AG09309 (cell line): ENCODE measurements around the gene DBH.

ENCODE experiments used
- DNase-seq: peaks from one replicate; pipeline ENCODE4 v3.0.0-alpha.2; 2010; ENCODE audit warnings: low read depth
- H3K4me3 ChIP-seq: 2 replicates; pipeline ENCODE4 v1.5.1; 2011; ENCODE audit warnings: mild to moderate bottlenecking, low read depth, low read length, moderate library complexity; ENCODE audit not compliant: control insufficient read depth
- TF ChIP-seq, protein P1 (sequence below): IDR thresholded peaks from 2 replicates; pipeline ENCODE4 v1.5.1; 2011; ENCODE audit warnings: mild to moderate bottlenecking, low read depth, low read length, inconsistent platforms; ENCODE audit not compliant: insufficient read depth, control insufficient read depth; ENCODE audit errors: missing control alignments

Gene DBH

DNA sequence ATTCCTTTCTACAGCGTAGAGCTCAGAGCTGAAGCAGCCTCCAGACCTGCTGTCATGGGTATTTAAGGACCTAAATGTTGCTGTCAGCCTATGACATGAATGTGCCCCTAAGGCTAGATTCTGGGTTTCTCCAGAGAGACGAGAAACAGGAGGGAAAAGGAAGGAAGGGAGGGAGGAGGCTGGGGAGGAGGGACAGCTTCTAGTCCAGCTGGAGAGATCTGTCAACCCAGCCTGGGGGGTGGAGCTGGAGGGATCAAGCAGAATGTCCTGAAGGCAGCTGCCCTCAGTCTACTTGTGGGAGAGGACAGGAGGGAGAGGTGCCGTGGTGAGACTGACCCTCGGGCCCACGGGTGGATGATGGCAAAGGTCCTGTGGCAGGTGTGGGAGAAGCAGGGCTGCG is 1.1 kb upstream of the DBH start:
- TF ChIP-seq, protein P1, sequence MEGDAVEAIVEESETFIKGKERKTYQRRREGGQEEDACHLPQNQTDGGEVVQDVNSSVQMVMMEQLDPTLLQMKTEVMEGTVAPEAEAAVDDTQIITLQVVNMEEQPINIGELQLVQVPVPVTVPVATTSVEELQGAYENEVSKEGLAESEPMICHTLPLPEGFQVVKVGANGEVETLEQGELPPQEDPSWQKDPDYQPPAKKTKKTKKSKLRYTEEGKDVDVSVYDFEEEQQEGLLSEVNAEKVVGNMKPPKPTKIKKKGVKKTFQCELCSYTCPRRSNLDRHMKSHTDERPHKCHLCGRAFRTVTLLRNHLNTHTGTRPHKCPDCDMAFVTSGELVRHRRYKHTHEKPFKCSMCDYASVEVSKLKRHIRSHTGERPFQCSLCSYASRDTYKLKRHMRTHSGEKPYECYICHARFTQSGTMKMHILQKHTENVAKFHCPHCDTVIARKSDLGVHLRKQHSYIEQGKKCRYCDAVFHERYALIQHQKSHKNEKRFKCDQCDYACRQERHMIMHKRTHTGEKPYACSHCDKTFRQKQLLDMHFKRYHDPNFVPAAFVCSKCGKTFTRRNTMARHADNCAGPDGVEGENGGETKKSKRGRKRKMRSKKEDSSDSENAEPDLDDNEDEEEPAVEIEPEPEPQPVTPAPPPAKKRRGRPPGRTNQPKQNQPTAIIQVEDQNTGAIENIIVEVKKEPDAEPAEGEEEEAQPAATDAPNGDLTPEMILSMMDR, result no peak
- no peak for DNase-seq
- no peak overlapping the region for H3K4me3 ChIP-seq

DNA sequence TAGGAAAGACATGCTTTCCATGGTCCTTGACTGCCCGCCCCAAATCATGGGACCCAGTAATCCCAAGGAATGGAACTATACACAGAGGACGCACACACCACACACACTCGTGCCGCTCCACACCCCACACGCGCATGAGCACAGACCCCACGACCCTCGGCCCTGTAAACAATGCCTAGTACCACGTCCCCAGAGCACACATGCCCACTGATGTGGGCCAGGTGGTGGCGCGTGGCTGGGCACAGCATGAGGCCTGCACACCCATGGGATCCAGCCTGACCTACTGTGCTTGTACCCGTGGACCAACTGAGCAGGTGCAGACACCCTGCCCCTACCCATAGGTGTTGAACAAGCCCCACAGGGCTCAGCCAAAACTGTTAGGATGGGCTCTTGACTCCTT is 739 bp downstream of the DBH start:
- TF ChIP-seq, protein P1, result no peak

DNA sequence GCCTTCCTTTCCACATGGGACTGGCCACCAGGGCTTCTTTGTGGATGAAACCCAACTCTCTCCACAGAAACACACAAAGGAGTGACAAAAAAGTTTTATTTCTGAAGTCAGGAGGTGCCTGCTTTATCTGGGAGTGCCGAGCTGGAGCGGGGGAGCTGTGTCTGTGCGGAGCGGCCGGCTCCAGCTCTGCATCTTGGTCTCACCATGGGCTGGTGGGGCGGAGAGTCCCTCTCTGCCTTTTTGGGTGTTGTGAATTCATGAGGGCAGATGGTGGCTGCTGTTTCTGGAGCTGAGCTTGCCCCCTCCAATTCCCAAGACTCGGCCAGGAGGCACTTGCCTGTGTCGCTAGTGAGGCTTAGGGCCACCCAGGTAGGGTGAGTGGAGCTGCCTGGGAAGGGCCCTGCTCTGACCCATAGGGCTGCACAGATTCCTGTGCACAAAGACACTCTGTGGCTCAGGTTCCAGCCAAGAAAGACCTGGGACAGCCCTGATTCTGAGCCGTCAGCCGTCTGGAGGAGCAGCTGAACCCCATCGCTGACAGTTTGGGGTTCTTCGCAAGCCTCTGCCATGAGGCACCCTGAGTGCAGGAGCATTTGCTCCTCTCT is 1.4 kb downstream of the DBH start:
- no peak for DNase-seq
- TF ChIP-seq, protein P1, result no peak
- H3K4me3 ChIP-seq, result no peak overlapping the region

More for the DNA sequence above, 739 bp downstream of the DBH start:
- no peak overlapping the region for H3K4me3 ChIP-seq
- no peak for DNase-seq

DNA sequence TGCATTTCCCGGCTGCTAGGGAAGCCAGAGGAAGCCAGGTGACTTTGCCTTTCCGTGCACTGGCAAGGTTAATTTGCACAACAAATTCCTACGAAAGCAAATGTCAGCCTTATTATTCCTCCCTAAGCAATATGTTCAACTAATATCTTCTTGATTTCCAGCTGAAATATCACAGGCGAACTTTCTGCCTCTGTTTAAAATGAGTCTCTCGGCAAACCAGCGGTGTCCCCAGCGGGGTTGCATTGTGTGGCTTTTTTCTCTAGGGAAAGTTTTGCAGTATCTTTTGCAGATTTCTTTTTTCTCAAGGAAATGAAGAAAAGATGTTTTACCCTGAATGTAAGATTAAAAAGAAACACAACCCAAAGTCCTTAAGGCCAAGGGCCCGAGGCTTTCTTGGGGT is 1.9 kb downstream of the DBH start:
- TF ChIP-seq, protein P1, result no peak
- DNase-seq, result no peak
- no peak overlapping the region for H3K4me3 ChIP-seq

DNA sequence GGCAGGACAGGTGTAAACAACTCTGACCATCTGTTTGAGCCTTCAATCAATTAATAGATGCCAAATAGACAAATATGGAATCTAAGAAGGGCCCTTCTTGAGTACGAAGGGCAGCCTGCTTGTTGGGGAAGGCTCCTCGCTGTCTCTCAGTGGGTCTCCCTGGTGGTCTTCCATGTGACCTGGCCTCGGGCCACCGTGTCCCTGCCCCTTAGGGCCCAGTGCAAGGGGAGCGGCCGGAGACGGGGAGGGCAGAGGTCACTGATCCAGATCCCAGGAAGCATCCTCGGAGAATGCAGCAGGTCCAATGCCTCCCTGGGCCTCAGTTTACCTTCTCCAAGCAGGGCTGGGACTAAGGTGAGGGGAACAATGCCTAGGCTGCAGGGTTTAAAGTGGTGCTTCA is 2.5 kb downstream of the DBH start:
- DNase-seq, result no peak
- H3K4me3 ChIP-seq, result no peak overlapping the region
- TF ChIP-seq, protein P1, result no peak

DNA sequence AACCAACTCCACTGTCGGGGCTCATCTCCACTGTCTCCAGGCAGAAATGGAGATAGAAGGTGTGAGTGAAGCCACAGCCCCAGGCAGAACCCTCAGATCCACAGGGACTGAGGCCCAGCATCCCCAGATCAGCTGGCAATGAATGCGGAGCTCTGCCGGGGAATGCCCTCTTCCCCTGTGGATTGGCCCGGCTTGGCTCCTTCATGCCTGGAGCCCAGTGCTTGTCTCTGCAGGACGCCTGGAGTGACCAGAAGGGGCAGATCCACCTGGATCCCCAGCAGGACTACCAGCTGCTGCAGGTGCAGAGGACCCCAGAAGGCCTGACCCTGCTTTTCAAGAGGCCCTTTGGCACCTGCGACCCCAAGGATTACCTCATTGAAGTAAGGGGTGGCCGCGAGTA is 3.5 kb downstream of the DBH start:
- TF ChIP-seq, protein P1, result no peak
- no peak for DNase-seq

DNA sequence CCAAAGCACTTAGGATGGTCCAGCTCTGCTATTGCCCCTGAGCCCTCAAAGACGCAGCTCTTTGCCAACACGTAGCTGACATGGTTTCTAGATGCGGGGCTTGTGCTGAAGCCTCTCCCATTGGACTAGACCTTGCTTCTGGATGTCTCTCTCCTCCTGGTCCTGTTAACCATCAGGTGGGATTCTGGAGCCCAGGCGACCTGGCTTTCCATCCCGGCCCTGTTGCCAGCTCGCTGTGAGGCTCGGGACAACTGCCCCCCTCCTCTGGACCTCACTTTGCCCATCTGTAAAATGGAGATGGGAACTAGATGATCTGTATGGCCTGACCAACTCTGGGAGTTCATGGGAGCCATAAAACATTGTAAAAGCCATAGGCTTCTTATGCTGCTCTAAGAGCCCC is 4.0 kb downstream of the DBH start:
- H3K4me3 ChIP-seq, result no peak overlapping the region
- no peak for DNase-seq
- TF ChIP-seq, protein P1, result no peak

More for the DNA sequence above, 3.5 kb downstream of the DBH start:
- no peak overlapping the region for H3K4me3 ChIP-seq
